Ovary (tissue), 3 donors: ENCODE measurements around the gene SEMA4D.

ENCODE experiments used
- EP300 ChIP-seq: sonication (generic); formaldehyde crosslinking; IDR thresholded peaks from one replicate; pipeline ENCODE4 v1.6.1; 2017; ENCODE audit warnings: antibody characterized with exemption
- TF ChIP-seq, protein P1 (sequence below), 3 donors: fragments of 450-650 bp in 2 of 3; fragments of 200-600 bp in 1 of 3; IDR thresholded peaks; one replicate each; pipeline versions ENCODE4 v1.5.1 to v1.8.0; 2016 to 2022; ENCODE audit warnings: antibody characterized with exemption in 3 of 3, mild to moderate bottlenecking in 1 of 3
- donor health status: DM: no; HTN: no; CAD: no.

- TF ChIP-seq, protein P1, sequence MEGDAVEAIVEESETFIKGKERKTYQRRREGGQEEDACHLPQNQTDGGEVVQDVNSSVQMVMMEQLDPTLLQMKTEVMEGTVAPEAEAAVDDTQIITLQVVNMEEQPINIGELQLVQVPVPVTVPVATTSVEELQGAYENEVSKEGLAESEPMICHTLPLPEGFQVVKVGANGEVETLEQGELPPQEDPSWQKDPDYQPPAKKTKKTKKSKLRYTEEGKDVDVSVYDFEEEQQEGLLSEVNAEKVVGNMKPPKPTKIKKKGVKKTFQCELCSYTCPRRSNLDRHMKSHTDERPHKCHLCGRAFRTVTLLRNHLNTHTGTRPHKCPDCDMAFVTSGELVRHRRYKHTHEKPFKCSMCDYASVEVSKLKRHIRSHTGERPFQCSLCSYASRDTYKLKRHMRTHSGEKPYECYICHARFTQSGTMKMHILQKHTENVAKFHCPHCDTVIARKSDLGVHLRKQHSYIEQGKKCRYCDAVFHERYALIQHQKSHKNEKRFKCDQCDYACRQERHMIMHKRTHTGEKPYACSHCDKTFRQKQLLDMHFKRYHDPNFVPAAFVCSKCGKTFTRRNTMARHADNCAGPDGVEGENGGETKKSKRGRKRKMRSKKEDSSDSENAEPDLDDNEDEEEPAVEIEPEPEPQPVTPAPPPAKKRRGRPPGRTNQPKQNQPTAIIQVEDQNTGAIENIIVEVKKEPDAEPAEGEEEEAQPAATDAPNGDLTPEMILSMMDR (IDR thresholded peaks at IDR 0.05), result no peak
- TF ChIP-seq EP300, result no peak
These were observed 123.7 kb downstream of the SEMA4D start for GRCh38 chr9:89374176-89374575.
